ENCODE results near the gene TXNDC5.
"Not testable (repeated sequence)": the region's sequence is repeated elsewhere in the genome, so short reads cannot be mapped to it uniquely, and the experiment has no call there.

The TXNDC5 gene

DNA sequence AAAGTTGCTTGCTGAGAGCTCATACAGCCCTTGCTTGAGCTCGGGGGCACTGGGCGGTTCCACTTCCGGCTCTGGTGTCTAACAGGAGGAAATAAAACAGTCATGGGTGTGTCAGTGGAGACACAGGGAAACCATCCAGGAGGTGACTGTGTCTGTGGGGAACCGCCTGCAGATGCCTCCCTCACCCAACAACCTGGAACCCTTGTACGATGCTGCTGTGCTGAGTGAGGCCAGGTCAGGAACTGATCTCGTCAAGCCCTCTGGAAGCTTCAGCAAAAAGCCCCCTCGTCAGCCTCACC lies 15.5 kb downstream of the TXNDC5 start:
- no peak for DNase-seq (ENCODE audit: low read depth in 2 of 2)

DNA sequence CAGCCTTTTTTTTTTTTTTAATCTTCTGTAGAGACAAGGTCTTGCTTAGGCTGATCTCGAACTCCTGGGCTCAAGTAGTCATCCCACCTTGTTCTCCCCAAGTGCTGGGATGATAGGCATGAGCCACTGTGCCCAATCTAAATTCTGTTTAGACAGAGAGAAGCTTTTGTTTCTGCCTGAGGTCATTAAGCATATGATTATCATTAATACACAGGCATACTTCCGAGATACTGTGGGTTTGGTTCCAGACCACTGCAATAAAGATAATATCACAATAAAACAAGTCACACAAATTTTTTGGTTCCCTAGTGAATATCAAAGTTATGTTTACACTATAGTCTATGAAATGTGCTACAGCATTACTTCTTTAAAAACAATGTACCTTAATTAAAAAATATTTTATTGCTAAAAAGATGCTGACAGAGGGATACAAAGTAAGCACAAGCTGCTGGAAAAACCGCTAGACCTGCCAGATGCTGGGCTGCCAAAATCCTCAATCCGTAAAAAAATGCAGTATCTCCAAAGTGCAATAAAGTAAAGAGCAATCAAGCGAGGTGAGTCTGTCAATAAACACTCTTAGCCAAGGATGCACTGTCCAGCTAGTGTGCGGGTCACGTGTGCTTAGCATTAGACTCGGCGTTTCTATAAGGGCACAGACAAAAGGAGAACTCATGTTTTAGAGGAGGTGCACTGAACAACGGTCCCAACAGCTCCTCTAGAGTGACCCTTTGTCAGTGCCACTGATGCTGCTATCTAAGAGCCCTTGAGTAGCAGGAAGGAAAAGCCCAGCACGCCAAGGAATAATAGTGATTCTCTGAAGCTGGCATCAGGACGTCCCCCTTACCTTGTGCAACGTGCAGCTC lies 16.1 kb downstream of the TXNDC5 start:
- DNase-seq (ENCODE audit: low read depth in 2 of 2): no peak

DNA sequence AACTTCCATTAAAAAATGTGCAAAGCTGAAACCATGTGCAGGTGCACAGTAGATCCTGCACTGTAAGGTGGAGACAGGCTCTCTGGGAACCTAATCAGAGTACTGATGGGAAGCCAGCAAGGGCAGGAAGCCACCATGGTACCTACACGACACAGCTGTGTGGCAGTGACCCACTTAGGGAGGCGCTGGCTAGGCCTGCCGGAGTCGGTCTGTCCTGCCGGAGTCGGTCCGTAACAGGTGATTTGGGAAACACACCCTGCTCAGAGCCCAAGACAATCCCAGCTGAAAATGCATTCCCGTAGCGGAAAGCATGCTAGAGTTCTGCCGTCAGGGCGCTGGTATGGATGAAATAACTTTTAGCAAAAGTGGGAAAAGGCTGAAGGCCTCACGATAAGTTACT lies 17.2 kb downstream of the TXNDC5 start:
- no peak for DNase-seq (ENCODE audit: low read depth in 2 of 2)

DNA sequence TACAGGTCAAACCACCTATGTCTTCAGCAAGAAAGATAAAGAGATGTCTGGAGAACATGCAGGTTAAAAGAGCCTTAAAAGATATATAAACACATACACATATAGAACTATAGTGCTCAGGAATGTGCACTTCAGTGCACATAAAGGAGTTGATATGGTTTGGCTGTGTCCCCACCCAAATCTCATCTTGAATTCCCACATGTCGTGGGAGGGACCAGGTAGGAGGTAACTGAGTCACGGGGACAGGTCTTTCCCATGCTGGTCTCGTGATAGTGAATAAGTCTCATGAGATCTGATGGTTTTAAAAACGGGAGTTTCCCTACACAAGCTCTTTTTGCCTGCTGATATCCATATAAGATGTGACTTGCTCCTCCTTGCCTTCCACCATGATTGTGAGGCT lies 18.2 kb downstream of the TXNDC5 start:
- DNase-seq (ENCODE audit: low read depth in 2 of 2): not testable (repeated sequence)

DNA sequence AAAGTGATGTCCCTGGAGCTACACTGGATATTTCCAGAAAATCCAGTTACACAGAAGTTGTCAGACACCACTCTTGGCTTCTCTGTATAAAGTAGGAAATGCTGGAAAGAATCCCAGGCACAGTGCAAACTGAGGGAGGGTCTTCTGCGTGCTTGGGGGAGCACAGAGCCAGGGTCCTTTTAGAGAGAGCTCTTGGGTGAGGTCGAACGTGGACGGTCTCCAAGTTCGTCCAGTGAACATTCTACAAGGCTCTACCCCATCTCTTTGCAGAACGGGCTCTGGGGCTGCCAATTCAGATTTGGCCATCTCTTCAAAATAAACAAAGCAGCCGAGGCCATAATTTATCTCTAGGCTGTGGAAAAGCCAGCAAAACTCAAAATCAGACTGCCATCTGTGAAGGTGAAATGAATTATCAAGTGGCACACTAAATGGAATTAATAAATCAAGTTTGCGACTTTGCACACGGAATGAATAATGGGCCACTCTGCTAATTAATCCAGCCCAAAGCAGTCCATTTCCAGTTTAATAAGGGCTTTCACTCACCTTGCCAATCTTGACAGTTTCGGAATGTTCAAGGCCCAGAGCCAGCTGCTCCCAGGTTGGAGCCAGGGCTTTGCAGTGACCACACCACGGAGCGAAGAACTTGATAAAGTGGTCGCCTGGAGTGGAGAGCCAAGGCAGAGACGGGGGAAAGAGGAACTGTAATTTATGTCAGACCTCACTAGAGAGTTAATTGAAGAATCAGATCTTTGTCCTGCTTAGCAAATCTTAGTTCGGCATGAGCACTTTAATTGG lies 19.3 kb downstream of the TXNDC5 start:
- DNase-seq (ENCODE audit: low read depth in 2 of 2): no peak

DNA sequence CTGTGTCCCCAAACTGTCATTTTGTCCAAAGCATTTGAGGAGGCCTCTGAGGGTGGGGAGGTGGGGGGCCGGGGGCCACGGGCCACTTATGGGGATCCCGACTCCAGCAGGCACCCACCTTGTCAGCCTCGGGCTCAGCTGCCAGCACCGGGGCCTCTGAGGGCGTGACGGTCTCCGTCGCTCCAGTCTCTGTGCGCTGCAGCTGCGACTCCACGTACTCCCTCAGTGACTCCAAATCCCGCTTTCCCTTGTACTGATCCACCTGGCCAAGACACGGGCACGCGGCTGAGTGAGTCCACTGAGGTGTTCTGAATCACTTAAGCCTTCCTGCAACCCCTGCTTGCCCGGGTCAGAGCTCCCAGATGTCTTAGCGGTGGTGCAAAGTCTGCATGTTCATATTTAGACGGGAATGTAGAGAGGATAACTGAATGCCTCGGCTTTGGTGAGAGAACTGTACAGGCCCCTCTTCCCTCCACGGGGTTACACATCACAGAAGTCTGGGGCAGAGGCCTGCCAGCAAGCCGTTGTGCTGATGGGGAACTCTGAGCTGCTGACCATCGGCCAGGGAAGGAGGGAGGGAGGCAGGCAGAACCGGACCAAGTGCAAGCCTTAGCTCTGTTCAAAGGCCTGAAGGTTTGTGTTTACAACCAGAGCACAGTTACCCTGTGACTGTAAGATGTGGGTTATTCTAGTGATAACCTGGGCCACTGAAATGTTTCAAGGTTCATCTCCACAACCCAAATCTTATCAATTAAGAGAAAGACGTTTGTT lies 21.8 kb downstream of the TXNDC5 start:
- no peak for DNase-seq (ENCODE audit: low read depth in 2 of 2)

DNA sequence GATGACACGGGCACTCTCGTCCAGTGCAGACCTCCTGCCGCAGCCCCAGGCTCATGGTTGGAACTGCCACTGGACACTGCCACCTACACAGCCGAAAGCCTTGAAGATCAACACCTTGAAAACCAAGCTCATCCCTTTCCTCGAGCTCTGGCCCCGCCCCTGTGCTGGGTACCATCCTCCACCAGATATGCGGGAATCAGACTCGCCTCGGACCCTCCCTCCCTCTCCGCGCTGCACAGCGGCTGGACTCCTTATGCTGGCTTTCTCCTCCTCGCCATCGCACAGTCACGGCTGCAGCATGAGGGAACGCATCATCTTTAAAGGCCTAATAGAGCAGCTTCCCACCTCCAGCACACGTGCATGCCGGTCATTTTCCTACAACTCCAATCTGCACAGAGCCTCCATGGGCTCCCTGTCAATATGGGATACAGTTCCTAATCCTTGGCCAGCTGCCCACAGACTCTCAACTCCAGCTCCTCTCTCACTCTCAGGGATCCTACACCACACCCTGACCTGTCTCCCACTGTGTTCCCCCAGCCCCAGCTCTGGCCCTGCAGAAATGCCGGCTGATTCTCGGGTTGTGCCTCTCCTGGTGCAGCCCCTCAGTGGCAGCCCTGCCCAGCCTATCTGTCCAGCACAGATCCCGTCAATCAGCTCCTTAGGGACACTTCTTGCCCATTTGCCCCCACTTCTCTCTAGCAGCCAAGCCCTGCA lies 23.2 kb downstream of the TXNDC5 start:
- no peak for DNase-seq (ENCODE audit: low read depth in 2 of 2)

DNA sequence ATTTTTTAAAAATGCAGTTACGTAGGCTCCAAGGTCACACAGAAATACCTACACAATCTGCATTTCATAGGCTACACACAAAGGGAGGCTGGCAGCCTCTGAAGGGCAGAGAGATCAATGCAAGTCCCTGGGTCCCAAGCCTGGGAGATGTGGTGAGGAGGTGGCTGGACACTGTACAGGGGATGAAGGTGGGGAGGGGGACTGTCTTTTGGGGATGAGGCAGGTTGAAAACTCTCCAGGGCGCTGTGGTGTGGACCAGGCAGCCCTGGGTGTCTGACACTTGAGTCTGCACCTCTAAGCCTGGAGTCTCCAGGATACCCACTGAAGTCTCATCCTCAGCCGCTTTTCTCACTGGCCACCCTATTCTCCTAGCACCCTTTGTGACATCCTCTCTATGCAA lies 24.5 kb downstream of the TXNDC5 start:
- no peak for DNase-seq (ENCODE audit: low read depth in 2 of 2)

DNA sequence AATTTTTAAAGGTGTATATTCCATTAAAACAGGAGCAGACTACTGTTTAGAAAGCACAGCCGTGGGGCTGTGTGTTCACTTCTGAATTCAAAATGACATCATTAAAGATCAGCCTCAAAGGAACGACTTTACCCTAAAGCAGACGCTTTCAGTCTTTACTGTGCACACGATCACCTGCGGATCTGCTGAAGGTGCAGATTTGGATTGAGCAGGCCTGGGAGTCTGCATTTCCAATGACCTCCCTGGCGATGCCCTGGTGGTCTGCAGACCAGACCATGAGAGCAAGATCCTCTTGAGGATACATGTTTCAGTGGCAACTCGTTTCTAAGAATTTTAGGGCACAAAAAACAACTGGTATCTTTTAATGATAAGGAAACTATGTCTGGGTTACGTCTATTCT lies 27.2 kb downstream of the TXNDC5 start:
- no peak for DNase-seq (ENCODE audit: low read depth in 2 of 2)

DNA sequence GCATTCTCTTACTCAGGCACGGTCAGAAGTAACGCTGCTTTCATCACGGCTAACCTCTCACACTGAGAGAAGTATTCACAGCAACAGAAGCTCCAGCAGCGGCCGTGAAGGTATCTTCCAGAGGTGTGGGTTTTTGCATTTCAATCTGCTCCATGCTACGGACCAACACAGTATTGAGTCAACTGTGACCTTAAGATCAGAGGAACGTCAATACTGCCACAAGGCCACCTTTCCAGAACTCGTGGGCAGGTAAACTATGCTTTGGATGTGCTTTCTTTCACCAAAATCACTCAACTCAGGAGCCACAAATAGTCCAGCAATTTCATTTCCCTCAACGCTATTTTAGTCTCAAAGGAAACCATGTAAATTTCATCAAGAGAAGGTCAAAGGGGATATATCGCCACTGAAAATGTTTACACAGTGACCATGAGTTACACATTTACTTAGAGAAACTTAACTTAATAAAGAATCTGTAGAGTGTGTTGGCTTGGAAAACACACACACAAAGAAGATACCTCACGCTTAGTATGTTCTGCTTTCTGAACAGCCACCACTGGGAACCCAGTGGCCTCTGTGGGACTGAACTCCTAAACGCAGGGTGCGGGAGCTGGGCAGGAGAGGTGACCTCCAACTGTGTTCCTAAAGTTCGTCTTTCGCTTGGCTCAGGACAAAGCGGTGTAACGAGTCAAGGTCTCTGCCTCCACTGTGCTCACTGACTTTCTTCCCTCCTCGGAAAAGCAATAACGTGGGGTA lies 27.9 kb downstream of the TXNDC5 start:
- DNase-seq (ENCODE audit: low read depth in 2 of 2): no peak

DNA sequence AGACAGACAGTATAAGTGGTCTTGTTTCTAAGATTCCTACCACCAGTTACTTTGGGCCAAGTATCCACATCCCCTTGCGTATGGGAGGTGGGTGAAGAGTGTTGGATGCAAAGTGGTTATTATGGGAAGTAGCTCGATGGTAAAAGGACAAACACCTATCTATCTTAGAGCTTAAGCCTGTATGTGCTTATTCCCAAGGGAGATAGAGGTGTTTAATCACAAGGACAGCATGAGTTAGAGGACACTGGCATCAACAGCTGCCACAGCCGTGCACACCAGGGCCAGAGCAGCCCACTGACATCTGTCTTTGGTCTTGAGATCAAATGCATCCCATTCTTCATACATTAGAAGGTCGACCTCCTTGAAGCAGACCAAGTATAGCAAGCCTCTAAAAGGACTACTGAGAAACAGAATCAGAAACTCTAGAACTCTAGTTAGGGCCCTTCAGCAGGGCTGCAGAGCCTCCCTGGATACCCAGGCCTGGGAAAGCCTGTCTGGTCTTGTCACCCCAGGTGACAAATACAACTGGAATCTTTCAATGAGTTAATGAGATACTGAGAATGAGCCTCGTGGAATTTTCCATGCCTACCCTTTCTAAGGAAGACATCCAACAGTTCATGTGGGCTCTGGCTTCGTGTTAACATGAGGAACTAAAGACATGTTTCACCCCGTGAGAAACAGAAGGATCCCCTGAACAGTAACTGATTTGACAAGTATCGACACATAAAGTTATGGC lies 28.7 kb downstream of the TXNDC5 start:
- no peak for DNase-seq (ENCODE audit: low read depth in 2 of 2)

DNA sequence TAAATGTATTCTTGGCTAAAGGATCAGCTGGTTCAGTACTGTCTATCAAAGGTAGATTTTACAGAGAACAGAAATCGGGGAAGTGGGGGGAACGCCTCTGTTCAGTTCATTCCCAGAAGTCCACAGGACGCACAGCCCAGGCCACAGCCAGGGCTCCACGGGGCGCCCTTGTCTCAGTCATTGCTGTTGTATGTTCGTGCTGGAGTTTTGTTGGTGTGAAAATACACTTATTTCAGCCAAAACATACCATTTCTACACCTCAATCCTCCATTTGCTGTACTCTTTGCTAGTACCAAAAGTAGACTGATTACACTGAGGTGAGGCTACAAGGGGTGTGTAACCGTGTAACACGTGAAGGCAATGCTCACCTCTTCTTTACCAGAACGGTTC lies 29.9 kb downstream of the TXNDC5 start:
- no peak for DNase-seq (ENCODE audit: low read depth in 2 of 2)

DNA sequence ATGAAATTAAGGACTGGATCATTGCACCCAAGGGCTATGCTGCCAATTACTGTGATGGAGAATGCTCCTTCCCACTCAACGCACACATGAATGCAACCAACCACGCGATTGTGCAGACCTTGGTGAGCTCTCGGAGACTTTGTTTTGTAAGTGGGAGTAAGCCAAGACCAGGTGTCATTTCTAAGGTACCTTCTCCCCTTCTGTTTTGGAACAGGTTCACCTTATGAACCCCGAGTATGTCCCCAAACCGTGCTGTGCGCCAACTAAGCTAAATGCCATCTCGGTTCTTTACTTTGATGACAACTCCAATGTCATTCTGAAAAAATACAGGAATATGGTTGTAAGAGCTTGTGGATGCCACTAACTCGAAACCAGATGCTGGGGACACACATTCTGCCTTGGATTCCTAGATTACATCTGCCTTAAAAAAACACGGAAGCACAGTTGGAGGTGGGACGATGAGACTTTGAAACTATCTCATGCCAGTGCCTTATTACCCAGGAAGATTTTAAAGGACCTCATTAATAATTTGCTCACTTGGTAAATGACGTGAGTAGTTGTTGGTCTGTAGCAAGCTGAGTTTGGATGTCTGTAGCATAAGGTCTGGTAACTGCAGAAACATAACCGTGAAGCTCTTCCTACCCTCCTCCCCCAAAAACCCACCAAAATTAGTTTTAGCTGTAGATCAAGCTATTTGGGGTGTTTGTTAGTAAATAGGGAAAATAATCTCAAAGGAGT lies 30.4 kb downstream of the TXNDC5 start:
- no peak for DNase-seq (ENCODE audit: low read depth in 2 of 2)

DNA sequence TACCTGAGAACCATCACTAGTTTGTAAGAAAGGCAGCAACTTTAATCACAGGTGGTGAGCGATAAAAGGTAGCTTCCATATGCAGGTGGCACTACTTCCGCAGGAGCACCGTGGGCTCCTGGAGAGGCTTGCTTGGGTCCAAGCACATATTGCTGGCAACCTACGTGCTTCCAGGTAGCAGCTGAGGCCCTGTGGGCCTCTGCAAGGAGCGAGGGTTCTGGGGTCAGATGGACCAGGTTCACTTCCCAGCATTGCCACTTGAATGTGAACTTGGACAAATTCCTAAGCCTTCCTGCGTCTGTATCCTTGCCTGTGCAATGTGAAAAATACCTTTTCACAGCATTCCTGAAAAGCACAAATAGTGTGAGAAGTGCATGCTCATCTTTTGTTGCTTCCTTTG lies 31.0 kb downstream of the TXNDC5 start:
- no peak for DNase-seq (ENCODE audit: low read depth in 2 of 2)

DNA sequence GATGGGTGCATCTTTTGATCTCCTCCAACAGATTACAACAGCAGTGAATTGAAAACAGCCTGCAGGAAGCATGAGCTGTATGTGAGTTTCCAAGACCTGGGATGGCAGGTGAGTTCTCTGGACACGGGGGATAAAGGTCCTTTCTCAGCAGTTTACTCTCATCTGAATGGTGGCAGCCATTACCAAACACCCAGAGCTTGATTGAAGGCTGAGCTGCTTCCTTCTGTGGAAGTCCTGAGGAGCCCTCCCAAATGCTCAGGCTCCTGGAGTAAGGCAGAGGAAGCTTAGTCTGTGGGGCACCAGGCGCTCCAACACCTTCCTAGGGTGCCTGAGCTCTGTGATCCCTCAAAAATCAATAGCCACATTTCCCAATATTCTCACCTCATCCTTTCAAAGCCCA lies 31.5 kb downstream of the TXNDC5 start:
- no peak for DNase-seq (ENCODE audit: low read depth in 2 of 2)

DNA sequence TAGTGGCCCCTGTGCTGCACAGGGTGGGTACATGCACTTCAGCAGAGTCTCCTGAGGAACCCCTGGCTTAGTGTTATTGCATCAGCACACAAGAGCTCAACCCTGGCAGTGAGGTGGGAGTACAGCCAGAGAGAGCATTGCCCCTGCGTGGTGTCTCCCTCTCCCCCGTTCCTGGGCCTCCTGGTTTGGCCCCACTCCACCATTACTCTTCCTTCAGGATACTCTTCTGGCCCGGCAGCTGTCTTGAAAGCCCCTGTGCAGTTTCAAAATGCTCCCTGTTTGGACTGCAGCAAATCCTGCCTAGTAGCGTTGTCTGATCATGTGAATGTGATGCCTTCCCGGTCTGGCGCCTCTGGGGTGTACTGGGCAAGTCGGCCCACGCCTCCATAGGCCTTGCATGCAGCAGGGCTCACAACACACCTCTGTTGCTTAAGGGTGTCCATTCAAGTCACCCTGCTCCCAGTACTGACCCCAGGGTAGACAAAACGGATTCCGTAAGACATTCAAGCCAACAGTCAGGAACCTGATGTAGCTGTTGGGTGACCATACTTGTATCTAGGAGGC lies 32.1 kb downstream of the TXNDC5 start:
- no peak for DNase-seq (ENCODE audit: low read depth in 2 of 2)

DNA sequence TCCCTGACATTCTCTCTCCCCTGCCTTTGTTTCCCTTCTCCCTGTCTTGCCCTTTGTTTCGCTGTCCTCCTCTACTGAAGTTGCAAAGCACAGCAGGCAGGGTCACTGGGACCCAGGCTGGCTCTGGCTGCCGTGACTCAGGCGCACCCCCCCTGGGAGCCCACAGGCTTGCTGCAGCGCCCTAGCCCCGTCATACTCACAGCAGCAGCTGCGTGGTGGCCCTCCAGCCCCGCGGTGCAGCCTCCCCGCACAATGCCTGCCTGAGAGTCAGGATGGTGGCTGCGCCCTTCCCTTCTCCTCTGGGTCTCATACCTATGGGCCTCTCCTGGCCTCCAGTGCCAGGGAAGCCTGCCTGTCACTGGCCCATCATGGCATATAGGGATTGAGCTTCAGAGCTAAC lies 41.7 kb downstream of the TXNDC5 start:
- DNase-seq (ENCODE audit: low read depth in 2 of 2): no peak

DNA sequence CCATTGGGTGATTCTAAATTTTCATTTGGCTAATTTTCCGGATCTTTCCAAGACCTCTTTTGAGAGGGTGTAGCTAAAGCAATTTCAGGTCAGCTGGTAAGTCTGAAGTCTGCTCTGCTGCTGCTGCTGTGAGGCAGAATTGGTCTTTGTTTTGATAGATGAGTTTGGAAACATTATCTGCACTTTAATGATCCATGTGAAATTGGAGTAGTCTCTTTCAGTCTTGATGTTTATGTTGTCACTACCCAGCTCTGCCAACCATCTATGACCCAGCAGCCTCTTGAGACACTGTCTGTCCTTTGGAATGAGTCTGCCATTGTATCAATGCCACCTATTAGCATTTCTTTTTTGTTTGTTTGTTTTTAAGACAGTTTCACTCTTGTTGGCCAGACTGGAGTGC lies 44.1 kb downstream of the TXNDC5 start:
- no peak for DNase-seq (ENCODE audit: low read depth in 2 of 2)

DNA sequence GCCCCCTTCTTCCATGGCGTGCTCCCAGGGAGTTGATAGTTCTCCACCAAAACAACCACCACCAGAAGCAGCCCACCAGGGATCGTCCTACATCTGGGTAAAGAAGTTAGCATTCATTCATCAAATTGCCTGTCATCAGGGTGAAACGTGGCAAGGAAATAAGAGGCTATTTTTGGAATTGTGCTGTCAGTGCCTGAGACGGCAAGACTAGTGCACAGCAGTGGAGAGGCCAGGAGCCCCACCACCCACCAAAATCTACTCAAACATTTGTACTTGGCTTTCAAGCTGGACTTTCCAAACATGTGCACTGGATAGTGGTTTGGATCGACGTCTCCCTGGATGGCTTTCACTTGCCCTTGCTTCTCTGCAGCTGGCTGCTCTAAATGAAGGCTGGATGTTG lies 44.8 kb downstream of the TXNDC5 start:
- no peak for DNase-seq (ENCODE audit: low read depth in 2 of 2)

DNA sequence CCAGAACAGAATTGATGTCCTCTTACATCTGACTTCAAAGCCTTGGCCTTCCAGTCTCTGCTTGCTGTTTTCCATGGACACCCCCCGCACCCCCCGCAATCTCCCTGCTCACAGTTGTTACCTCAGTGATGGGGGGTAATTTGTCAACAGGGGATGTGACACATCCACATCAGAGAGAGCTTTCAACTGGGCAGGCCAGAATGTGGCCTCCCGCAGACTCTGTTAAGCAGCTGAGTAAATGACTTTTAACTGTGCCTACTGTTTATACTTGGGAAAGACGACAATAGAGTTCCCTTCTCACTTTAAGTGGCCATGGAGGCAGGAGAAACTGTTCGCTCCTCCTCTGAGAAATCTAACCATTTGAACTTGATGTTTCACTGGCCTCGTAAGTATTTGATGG lies 51.0 kb downstream of the TXNDC5 start:
- no peak for DNase-seq (ENCODE audit: low read depth in 2 of 2)
